ENCODE results near the gene CIB2.
"Not testable (repeated sequence)": the region's sequence is repeated elsewhere in the genome, so short reads cannot be mapped to it uniquely, and the experiment has no call there.

Gene CIB2

GRCh38 chr15:78131295-78132061, at the start of gene CIB2:
TSS of gene CIB2 (minus strand) at chr15:78131445. CDS start at chr15:78131215, 230 bp downstream.
- peak; percentile 69 for DNase-seq

GRCh38 chr15:78179906-78180305, 48.7 kb upstream of the CIB2 start:
- DNase-seq: no peak

DNA sequence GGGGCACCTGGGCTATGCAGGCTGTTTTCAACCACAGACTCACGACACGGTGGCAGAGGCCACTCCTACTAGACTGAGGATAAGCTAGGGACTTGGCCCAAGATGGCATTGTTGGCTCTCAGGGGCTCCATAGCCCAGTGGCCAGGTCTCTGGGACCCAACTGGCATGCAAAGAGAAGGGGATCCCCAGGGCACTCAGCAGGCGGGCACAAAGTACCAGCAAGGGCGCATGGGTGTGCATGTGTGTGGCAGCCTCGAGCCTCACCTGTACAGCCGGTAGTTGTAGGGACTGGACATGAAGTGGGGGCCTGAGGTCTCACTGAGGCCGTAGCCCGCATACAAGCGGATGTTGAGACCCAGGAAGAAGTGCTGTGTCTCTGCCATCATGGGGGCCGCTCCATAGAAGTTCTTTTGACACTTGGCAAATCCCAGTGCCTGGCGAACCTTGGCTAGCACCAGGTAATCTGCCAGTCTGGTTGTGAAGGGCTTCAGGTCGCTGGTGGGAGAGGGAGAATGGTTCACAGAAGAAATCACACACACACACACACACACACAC, 48.1 kb upstream of the CIB2 start:
- no peak for DNase-seq

- DNase-seq: no peak
Measured at GRCh38 chr15:78178064-78178463, 46.8 kb upstream of the CIB2 start.

GRCh38 chr15:78177447-78177873, 46.2 kb upstream of the CIB2 start:
- no peak for DNase-seq

DNA sequence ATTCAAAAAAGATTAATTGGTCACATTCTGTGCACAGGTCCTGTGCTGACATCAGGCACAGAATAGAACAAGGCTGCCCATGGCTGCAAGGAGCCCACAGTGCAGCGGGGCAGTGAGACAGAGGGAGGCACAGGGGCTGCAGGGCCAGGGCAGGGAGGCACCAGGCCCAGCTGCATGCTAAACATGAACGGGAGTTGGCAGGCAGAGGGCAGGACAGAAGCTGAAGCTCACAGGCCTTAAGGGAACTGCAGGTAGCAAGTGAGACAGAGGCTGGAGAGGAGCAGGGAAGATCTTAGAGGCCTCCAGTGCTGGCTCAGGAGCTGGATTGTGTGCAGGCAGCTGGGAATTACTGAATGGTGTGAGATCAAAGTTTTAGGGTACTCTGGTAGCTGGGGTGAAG, 44.1 kb upstream of the CIB2 start:
- DNase-seq: no peak

DNA sequence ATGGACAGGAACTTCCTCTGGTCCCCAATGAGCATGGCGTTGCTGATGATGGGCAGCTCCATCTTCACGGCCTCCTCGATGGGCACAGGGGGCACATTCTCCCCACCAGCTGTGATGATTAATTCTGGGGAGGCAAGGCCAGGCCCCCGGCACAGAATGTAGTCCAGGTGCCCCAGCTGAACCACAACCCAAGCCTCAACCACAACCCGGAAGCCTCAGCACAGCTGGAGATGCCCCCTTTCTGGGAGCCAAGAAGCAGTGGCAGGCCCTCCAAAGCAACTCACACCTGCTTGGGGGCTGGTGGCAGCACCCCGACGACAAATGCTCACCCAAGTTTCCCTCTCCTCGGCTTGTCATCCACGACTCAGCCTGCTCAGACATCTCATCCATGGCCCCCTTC, 43.2 kb upstream of the CIB2 start:
- DNase-seq: no peak

DNA sequence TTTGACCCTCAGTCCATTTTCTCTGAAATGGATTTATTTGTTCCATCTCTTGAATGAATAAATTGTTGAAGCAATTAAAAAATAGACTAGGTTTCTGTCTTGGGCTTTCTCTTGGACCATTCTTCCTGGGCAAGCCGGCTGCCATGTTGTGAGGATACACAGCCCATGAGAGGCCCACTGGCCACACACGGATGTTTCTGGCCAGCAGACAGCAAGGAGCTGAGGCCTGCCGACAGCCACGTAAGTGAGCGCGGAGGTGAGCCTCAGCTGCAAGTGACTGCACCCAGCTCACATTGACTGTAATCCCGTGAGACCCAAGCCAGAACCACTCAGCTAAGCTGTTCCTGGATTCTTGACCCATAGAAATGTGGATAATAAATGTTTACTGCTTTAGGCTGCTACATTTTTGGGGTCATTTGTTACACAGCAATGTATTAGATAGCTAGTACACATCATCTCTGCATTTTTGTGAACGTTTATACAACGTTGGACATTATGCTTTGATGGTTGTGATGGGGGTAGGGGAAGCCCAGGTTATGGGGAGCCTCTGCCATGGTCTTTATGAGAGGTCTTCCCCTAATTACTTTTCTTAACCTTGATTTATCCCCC, 40.7 kb upstream of the CIB2 start:
- no peak for DNase-seq

- no peak for DNase-seq
Measured at GRCh38 chr15:78170848-78171773, 39.9 kb upstream of the CIB2 start.

- DNase-seq: no peak
Measured at GRCh38 chr15:78168608-78169007, 37.4 kb upstream of the CIB2 start.

DNA sequence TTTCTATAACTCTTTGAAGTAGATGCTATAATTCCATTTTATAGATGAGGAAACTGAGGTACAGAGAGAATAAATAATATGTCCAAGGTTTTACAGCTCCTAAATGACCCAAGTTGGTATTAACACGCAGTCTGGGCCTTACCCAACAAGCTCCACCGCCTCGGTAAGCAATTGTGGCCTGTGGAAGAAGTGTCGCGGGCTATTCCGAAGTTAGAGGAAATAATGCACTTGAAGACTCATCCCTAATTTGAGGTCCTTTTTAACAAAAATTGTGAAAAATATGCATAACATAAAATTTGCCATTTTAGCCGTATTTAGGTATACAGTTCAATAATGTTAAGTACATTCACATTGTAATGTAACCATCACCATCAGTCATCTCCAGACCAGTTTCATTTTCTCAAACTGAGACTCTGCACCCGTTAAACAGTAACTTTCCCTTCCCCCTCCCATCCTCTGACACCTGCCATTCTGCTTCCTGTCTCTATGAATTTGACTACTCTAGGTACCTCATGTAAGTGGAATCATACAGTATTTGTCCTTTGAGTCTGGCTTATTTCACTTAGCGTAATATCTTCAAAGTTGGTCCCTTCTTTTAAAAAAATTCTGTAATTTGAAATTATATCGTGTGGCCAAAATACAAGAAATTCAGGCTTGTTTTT, 36.1 kb upstream of the CIB2 start:
- DNase-seq: no peak

- no peak for DNase-seq
Measured at GRCh38 chr15:78164010-78164409, 32.8 kb upstream of the CIB2 start.

- no peak for DNase-seq
Measured at GRCh38 chr15:78162038-78162437, 30.8 kb upstream of the CIB2 start.

GRCh38 chr15:78159395-78159794, 28.1 kb upstream of the CIB2 start:
- no peak for DNase-seq

DNA sequence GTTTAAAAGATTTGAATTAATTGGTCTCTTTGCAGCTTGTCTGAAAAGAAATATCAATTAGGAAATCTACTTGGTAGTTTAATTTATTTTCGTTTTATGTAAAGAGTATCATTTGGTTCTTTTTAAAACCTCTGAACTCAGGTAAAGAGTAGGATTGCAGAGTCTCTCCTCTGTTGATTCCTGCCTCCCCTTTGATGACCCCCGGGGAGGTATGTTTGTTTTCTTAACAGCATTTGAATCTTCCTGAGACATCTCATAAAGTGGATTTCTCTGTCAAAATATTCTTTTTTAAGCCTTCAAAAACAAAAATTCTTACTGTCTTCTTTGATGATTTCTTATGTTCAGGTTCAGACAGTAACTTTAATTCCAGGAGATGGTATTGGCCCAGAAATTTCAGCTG, 26.0 kb upstream of the CIB2 start:
- DNase-seq: no peak

- no peak for DNase-seq
Measured at GRCh38 chr15:78156653-78157052, 25.4 kb upstream of the CIB2 start.

DNA sequence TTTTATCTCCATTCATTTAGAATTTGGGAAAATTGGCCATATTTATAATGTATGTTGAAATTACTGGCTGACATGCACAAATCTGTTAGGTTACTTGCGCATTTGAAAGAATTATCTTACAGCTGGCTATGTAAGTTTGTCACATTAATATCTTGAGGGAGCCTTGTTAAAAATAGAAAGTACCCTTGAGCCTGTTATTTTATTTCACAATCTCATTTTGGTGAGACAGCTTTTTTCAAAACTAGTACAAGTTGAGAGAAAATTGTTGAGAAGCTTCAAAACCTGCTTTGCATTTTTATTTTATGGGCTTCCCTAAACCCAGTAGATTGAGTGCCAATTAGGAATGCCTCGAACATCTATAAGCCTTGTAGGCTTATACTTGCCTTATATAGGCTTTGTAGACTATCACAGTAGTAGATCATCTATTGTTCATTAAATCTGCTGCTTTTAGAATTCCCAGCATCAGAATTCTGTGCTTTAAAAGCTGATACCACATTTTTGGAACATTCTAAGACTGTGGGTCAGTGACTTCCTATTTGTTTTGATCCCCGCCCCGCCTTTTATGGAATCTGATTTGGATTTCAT, 24.2 kb upstream of the CIB2 start:
- no peak for DNase-seq

- no peak for DNase-seq
Measured at GRCh38 chr15:78154955-78155354, 23.7 kb upstream of the CIB2 start.

DNA sequence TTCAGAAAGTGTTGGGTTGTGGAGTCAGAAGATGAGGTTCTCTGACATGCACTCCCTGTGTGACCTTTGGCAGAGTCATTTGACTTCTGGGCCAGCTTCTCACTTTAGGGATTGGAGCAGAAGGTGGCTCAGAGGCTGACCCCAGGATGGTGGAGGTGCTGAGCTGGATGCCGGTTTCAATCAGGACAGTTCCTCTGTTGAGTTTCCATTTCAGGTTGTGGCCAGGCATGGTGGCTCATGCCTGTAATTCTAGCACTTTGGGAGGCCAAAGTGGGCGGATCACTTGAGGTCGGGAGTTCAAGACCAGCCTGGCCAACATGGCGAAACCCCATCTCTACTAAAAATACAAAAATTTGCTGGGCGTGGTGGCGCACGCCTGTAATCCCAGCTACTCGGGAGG, 19.8 kb upstream of the CIB2 start:
- not testable (repeated sequence) for DNase-seq

GRCh38 chr15:78149805-78150751, 18.8 kb upstream of the CIB2 start:
- DNase-seq: peak; percentile 14

All from fibroblast of upper back skin (primary cell).